GM19239 (cell line): ENCODE measurements around the gene PKN2.
"Not testable (repeated sequence)": the region's sequence is repeated elsewhere in the genome, so short reads cannot be mapped to it uniquely, and the experiment has no call there.

ENCODE experiments used
- DNase-seq: peaks from one replicate; pipeline ENCODE4 v3.0.0; 2011; ENCODE audit warnings: low spot score; ENCODE audit not compliant: insufficient read length
- FAIRE-seq: peaks from 2 replicates; lab custom pipeline; 2011; peaks lifted over from hg19 to GRCh38; lab: Jason Lieb, UNC

Gene PKN2

DNA sequence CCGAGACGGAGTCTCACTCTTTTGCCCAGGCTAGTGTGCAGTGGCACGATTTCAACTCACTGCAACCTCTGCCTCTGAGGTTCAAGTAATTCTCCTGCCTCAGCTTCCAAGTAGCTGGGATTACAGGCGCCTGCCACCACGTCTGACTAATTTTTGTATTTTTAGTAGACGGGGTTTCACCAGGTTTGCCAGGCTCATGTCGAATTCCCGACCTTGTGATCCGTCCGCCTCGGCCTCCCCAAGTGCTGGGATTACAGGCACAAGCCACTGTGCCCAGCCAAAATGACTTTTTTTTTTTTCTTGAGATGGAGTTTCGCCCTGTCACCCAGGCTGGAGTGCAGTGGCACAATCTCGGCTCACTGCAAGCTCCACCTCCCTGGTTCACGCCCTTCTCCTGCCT lies 185.6 kb downstream of the PKN2 start:
- FAIRE-seq: not testable (repeated sequence)

GRCh38 chr1:88873737-88874349 lies 189.8 kb downstream of the PKN2 start:
- DNase-seq (no peak), FAIRE-seq (no peak)

More for the DNA sequence above, 185.6 kb downstream of the PKN2 start:
- DNase-seq: not testable (repeated sequence)

- DNase-seq: no peak
- peak; percentile 11 for FAIRE-seq
Measured at GRCh38 chr1:88875595-88875994, 191.5 kb downstream of the PKN2 start.

- FAIRE-seq: no peak
Measured at GRCh38 chr1:88876573-88877365, 192.7 kb downstream of the PKN2 start.

DNA sequence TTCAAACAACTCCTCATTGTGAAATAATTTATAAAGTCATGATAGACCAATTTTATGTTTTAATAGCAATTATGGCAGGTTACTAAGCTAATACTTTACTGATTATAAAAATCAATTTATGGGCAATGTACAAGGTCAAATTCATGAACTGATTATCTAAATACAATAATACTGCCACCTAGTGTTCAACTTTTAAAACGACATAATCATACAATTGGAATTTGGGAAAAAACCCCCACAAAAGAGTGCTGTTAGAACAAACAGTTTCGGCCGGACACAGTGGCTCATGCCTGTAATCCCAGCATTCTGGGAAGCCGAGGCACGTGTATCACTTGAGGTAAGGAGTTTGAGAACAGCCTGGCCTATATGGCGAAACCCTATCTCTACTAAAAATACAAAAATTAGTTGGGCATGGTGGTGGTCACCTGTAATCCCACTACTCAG lies 193.3 kb downstream of the PKN2 start:
- peak; percentile 95 for FAIRE-seq
- no peak for DNase-seq

More at GRCh38 chr1:88876573-88877365, 192.7 kb downstream of the PKN2 start:
- no peak for DNase-seq

DNA sequence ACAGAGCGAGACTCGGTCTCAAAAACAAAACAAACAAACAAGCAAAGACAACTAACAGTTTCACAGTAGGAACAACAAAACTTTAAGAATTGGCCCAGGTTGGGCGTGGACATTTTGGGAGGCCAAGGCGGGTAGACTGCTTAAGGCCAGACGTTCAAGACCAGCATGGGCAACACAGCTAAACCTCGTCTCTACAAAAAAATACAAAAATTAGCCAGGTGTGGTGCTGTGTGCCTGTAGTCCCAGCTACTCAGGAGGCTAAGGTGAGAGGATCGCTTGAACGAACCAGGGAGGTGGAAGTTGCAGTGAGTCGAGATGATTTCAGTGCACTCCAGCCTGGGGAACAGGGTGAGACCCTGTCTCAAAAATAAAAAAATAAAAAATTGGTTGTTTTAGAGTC lies 193.8 kb downstream of the PKN2 start:
- no peak for FAIRE-seq

DNA sequence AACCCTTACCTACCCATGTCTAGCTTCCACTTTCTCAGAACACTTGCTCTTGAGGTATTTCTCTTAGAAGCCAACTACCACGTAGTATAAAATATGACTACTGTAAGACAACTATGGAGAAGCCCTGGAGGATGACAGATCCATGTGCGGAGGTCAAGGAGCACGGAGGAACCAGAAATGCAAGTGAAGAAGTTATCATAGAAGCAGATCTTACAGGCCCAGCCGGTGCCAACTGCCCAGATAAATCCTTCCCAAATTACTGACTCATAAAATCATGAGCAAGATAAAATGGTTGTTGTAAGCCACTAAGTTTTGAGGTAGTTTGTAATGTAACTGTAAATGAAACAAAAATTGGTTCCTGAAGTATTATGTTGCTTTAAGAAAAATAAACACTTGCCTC lies 194.7 kb downstream of the PKN2 start:
- no peak for DNase-seq
- FAIRE-seq: no peak

More for the DNA sequence above, 193.8 kb downstream of the PKN2 start:
- DNase-seq: no peak

DNA sequence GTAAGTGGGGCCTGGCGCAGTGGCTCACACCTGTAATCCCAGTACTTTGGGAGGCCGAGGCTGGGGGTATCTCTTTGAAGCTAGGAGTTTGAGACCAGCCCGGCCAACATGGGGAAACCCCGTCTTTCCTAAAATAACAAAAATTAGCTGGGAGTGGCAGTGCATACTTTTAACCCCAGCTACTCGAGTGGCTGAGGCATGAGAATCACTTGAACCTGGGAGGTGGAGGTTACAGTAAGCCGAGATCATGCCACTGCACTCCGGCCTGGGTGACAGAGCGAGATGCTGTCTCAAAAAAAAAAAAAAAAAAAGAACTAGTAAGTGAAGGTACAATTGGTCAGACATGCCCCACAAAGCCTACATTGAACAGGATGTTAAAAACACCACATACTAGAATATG lies 196.6 kb downstream of the PKN2 start:
- FAIRE-seq, DNase-seq: not testable (repeated sequence)

DNA sequence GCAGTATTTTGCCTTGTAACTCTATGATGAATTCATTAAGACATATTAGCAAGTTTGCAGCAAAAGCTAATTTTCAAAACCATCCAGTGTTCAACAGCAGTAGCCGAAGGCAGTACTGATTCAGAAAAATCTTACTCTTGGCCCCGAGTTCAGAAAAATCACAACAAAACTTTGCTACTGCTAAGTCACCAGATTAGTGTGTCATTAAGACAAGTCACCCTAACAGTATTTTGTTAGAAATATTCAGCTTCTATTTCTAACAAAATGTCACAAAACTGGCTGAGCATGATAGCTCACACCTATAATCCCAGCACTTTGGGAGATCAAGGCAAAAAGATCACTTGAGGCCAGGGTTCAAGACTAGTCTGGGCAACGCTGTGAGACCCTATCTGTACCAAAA lies 199.1 kb downstream of the PKN2 start:
- FAIRE-seq: peak; percentile 52
- no peak for DNase-seq
